AG04450 (cell line): ENCODE data around the gene LRRTM4. TPM values are rescaled to one million over a fixed set of nuclear protein-coding genes. Genes with fewer than 3 reads are reported as not detected.

Experiments
- CTCF ChIA-PET: fragments of 300-600, 350-600 bp; formaldehyde crosslinking; extraction: SDS; loops from one replicate; lab custom pipeline; 2022; ENCODE audit warnings: antibody characterized with exemption, inconsistent platforms; lab: Charles Lee
- POLR2A ChIA-PET: fragments of 350-600 bp; formaldehyde crosslinking; extraction: SDS; loops from one replicate; lab custom pipeline; 2021; ENCODE audit warnings: antibody characterized with exemption, inconsistent platforms; lab: Yijun Ruan, JAX
- DNase-seq: peaks from one replicate; pipeline ENCODE4 v3.0.0-alpha.2; 2011; ENCODE audit warnings: low read depth, low spot score
- H3K27ac ChIP-seq: one replicate; pipeline ENCODE4 v1.5.1; 2012; ENCODE audit warnings: low read depth, low read length, control low read depth
- H3K27me3 ChIP-seq: one replicate; pipeline ENCODE4 v1.6.0; 2012; ENCODE audit warnings: low read length; ENCODE audit not compliant: control insufficient read depth, insufficient read depth
- H3K4me3 ChIP-seq: 2 replicates; pipeline ENCODE4 v1.5.1; 2011; ENCODE audit warnings: mild to moderate bottlenecking, low read depth, low read length, control low read depth
- H3K9me3 ChIP-seq: 2 replicates; pipeline ENCODE4 v1.5.1; 2012; ENCODE audit warnings: low read length; ENCODE audit not compliant: control insufficient read depth, insufficient read depth
- CTCF ChIP-seq: IDR thresholded peaks from 2 replicates; pipeline ENCODE4 v1.5.1; 2011; ENCODE audit warnings: low read depth, low read length, control low read depth, inconsistent platforms
- polyA plus RNA-seq: library from polyadenylated mRNA; depleted of rRNA; stranded (reverse); fragments of >200 nt; gene quantifications from 2 replicates; pipeline ENCODE4 v1.2.3, GENCODE V29; 2011

Gene LRRTM4
- polyA plus RNA-seq, 1 experiment: not detected

- TF ChIP-seq CTCF: no peak
- CTCF ChIA-PET: no interaction called here
- DNase-seq: no peak
- no peaks in the 10 kb centered on the region for H3K9me3 ChIP-seq
- H3K27ac ChIP-seq: no peak overlapping the region
- POLR2A ChIA-PET: no interaction called here
- no peaks in the 10 kb centered on the region for H3K27me3 ChIP-seq
- H3K4me3 ChIP-seq: no peak overlapping the region
Observed at GRCh38 chr2:77508511-77508910, 13.7 kb downstream of the LRRTM4 start.

- Histone ChIP-seq H3K27ac (no peak overlapping the region), H3K4me3 (no peak overlapping the region), H3K27me3 (no peaks in the 10 kb centered on the region), H3K9me3 (no peaks in the 10 kb centered on the region)
- DNase-seq: no peak
- POLR2A ChIA-PET: no interaction called here
- no peak for TF ChIP-seq CTCF
- CTCF ChIA-PET: no interaction called here
Observed at GRCh38 chr2:77507657-77508056, 14.5 kb downstream of the LRRTM4 start.

- Histone ChIP-seq H3K27me3 (no peaks in the 10 kb centered on the region), H3K4me3 (no peak overlapping the region), H3K9me3 (peaks cover 14% of the 10 kb centered on the region), H3K27ac (no peak overlapping the region)
- CTCF ChIA-PET: no interaction called here
- POLR2A ChIA-PET: no interaction called here
- no peak for DNase-seq
- no peak for TF ChIP-seq CTCF
Observed at GRCh38 chr2:77488141-77488540, 34.0 kb downstream of the LRRTM4 start.

- H3K27ac ChIP-seq: no peak overlapping the region
- CTCF ChIA-PET: no interaction called here
- peaks cover 14% of the 10 kb centered on the region for H3K9me3 ChIP-seq
- H3K4me3 ChIP-seq: no peak overlapping the region
- POLR2A ChIA-PET: no interaction called here
- no peak for TF ChIP-seq CTCF
- DNase-seq: no peak
- H3K27me3 ChIP-seq: no peaks in the 10 kb centered on the region
Observed at GRCh38 chr2:77487074-77487803, 34.9 kb downstream of the LRRTM4 start.

- POLR2A ChIA-PET: no interaction called here
- no peak overlapping the region for H3K27ac ChIP-seq
- no peak overlapping the region for H3K4me3 ChIP-seq
- DNase-seq: no peak
- H3K27me3 ChIP-seq: no peaks in the 10 kb centered on the region
- no peak for TF ChIP-seq CTCF
- CTCF ChIA-PET: no interaction called here
- H3K9me3 ChIP-seq: peaks cover 14% of the 10 kb centered on the region
Observed at GRCh38 chr2:77484026-77484425, 38.1 kb downstream of the LRRTM4 start.
